Tibial artery (tissue), 4 donors: ENCODE results near the gene SAMSN1.

Source experiments
- DNase-seq, 2 donors: peaks; one replicate each; pipeline ENCODE4 v3.0.0-alpha.2; 2019
- H3K27ac ChIP-seq, 2 donors: fragments of 200-600 bp; sonication (generic) in 1 of 2; 1 replicate in 1 of 2; 2 replicates in 1 of 2; pipeline ENCODE4 v1.5.1; 2018 to 2019; ENCODE audit warnings: mild to moderate bottlenecking in 1 of 2
- H3K27me3 ChIP-seq, 2 donors: fragments of 200-600 bp; sonication (generic) in 1 of 2; one replicate each; pipeline versions ENCODE4 v1.5.1 to v1.6.0; 2016 to 2019
- H3K36me3 ChIP-seq, 3 donors: fragments of 200-600 bp; sonication (generic) in 2 of 3; one replicate each; pipeline ENCODE4 v1.5.1; 2016 to 2019; ENCODE audit warnings: mild to moderate bottlenecking in 2 of 3
- H3K4me1 ChIP-seq, 4 donors: fragments of 200-600 bp; sonication (generic) in 2 of 4; 1 replicate in 3 of 4; 2 replicates in 1 of 4; pipeline ENCODE4 v1.5.1; 2016 to 2019
- H3K4me3 ChIP-seq, 2 donors: fragments of 200-600 bp; sonication (generic) in 1 of 2; 1 replicate in 1 of 2; 2 replicates in 1 of 2; pipeline ENCODE4 v1.5.1; 2018 to 2019; ENCODE audit warnings: mild to moderate bottlenecking in 2 of 2
- H3K9me3 ChIP-seq, 3 donors: fragments of 200-600 bp; sonication (generic) in 1 of 3; one replicate each; pipeline ENCODE4 v1.5.1; 2016 to 2019
- CTCF ChIP-seq, 2 experiments: fragments of 200-600 bp in 1 of 2; fragments of 450-650 bp in 1 of 2; IDR thresholded peaks; one replicate each; pipeline ENCODE4 v1.5.1; 2017 to 2019; ENCODE audit warnings: antibody characterized with exemption in 2 of 2, mild to moderate bottlenecking in 1 of 2, moderate library complexity in 1 of 2
- intact Hi-C: fragments of 100-400 bp; cut with DNase I; formaldehyde crosslinking; loops from one replicate; pipeline ENCODE4 v1.15.0; 2023; ENCODE audit warnings: low total_unique reads

Gene SAMSN1

GRCh38 chr21:14562959-14563358, 16.8 kb upstream of the SAMSN1 start:
- intact Hi-C loops, result no loop called here
- Histone ChIP-seq H3K4me3 (no peak overlapping the region), H3K27ac (no peak overlapping the region), H3K27me3 (no peaks in the 10 kb centered on the region), H3K9me3 (no peaks in the 10 kb centered on the region), H3K4me1 (no peaks in the 10 kb centered on the region), H3K36me3 (no peaks in the 10 kb centered on the region)
- DNase-seq, result no peak
- no peak for TF ChIP-seq CTCF (IDR thresholded peaks at IDR 0.05)

DNA sequence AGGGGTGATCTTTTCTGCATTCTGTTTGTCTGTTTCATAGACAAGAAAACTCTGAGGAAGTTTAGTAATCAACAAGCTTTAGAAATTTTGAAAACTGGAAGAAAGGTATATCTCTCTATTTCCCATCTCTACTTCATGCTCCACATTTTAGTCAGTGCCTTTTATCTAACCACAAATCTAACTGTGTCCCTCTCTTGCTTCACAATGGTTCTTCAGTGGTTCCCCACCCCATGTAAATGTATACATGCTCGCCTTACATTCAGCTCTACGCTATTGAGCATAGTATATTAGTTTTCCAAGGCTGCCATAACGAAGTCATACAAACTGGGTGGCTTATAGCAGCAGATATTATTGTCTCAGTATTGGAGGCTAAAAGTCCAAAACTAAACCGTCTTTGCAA, 14.4 kb upstream of the SAMSN1 start:
- no peaks in the 10 kb centered on the region for H3K4me1 ChIP-seq
- TF ChIP-seq CTCF (IDR thresholded peaks at IDR 0.05), result no peak
- H3K4me3 ChIP-seq, result no peak overlapping the region
- no peaks in the 10 kb centered on the region for H3K27me3 ChIP-seq
- H3K36me3 ChIP-seq, result no peaks in the 10 kb centered on the region
- H3K9me3 ChIP-seq, result no peaks in the 10 kb centered on the region
- DNase-seq, result no peak
- H3K27ac ChIP-seq, result no peak overlapping the region
- intact Hi-C loops, result no loop called here

- no peaks in the 10 kb centered on the region for H3K36me3 ChIP-seq
- intact Hi-C loops, result no loop called here
- no peaks in the 10 kb centered on the region for H3K27me3 ChIP-seq
- TF ChIP-seq CTCF (IDR thresholded peaks at IDR 0.05), result no peak
- DNase-seq, result no peak
- H3K27ac ChIP-seq, result no peak overlapping the region
- H3K4me3 ChIP-seq, result no peak overlapping the region
- no peaks in the 10 kb centered on the region for H3K4me1 ChIP-seq
- no peaks in the 10 kb centered on the region for H3K9me3 ChIP-seq
These were observed 14.0 kb upstream of the SAMSN1 start for GRCh38 chr21:14560139-14560538.

DNA sequence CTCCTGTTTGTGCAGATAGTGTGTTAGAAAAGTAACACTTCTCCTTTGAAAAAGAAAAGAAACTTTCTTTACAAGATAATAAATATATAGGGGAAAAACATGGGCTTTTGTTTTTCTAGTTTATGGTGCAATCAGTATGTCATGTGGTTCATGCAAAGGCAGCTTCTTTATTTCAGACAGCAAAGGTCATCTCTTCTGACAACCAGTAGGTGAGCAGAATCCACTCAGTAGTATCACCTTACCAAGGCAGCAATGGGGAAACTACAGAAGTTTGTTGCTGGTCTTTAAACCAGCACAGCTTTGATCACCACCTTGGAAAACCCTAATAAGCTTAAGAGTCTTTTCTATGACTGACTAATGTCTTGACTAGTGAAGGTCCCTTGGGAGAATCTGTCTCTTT, 13.0 kb upstream of the SAMSN1 start:
- DNase-seq, result no peak
- Histone ChIP-seq H3K27ac (no peak overlapping the region), H3K9me3 (no peaks in the 10 kb centered on the region), H3K27me3 (no peaks in the 10 kb centered on the region), H3K4me1 (no peaks in the 10 kb centered on the region), H3K4me3 (no peak overlapping the region), H3K36me3 (no peaks in the 10 kb centered on the region)
- no peak for TF ChIP-seq CTCF (IDR thresholded peaks at IDR 0.05)
- intact Hi-C loops, result no loop called here

GRCh38 chr21:14557413-14557812, 11.3 kb upstream of the SAMSN1 start:
- Histone ChIP-seq H3K4me1 (no peaks in the 10 kb centered on the region), H3K4me3 (no peak overlapping the region), H3K27me3 (no peaks in the 10 kb centered on the region), H3K36me3 (no peaks in the 10 kb centered on the region), H3K9me3 (no peaks in the 10 kb centered on the region), H3K27ac (no peak overlapping the region)
- TF ChIP-seq CTCF (IDR thresholded peaks at IDR 0.05), result no peak
- DNase-seq, result no peak
- intact Hi-C loops, result no loop called here

DNA sequence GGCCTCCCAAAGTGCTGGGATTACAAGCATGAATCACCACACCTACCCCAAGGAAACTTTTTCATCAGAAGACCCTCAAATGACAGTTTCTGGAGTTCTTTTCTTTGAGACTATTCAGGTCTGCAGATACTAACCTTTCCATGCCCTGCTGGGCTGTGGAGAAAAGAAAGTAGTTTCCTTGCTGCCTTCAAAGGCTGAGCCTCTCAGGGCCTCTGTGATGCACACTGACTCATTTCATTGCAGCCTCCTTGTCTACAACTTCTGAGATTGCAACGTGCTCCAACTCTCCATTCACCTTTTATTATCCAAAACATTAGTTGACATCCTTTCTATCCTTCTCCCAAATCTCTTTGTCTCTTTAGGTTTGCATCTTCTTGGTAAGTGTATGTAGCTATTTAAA, 8.8 kb upstream of the SAMSN1 start:
- no peak overlapping the region for H3K4me3 ChIP-seq
- no peak for TF ChIP-seq CTCF (IDR thresholded peaks at IDR 0.05)
- H3K4me1 ChIP-seq, result no peaks in the 10 kb centered on the region
- no peaks in the 10 kb centered on the region for H3K9me3 ChIP-seq
- H3K36me3 ChIP-seq, result no peaks in the 10 kb centered on the region
- intact Hi-C loops, result no loop called here
- H3K27ac ChIP-seq, result no peak overlapping the region
- no peaks in the 10 kb centered on the region for H3K27me3 ChIP-seq
- no peak for DNase-seq
